Measurements from ENCODE around the gene ZNF487.

GRCh38 chr10:43396061-43396927 is 40.6 kb upstream of the ZNF487 start:
- TF ChIP-seq EZH2 (IDR thresholded peaks at IDR 0.05; ENCODE audit: borderline replicate concordance): no peak
- TF ChIP-seq CTCF (IDR thresholded peaks at IDR 0.05; ENCODE audit: poor library complexity): no peak
- no peak for TF ChIP-seq EZH2phosphoT487 (IDR thresholded peaks at IDR 0.05; ENCODE audit: low read depth, severe bottlenecking, unreplicated experiment)
